NCI-H1694 (cell line): Measurements from ENCODE around the gene ABCC9.
"Not testable (repeated sequence)": the region's sequence is repeated elsewhere in the genome, so short reads cannot be mapped to it uniquely, and the experiment has no call there.

Experiments used
- DNase-seq: peaks from one replicate; lab custom pipeline; 2025; lab: John Stamatoyannopoulos, UW

Gene ABCC9

DNA sequence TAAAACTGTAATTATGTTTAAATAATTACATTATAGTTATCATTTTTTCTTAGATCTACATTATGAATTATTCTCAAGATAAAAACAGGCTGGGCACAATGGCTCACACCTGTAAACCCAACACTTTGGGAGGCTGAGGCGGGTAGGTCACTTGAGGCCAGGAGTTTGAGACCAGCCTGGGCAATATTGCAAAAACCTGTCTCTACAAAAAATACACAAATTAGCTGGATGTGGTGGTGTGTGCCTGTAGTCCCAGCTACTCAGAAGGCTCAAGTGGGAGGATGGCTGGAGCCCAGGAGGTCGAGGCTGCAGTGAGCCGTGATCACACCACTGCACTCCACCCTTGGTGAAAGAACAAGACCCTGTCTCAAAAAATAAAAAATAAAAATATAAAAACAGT lies 126.4 kb downstream of the ABCC9 start:
- no peak for DNase-seq

DNA sequence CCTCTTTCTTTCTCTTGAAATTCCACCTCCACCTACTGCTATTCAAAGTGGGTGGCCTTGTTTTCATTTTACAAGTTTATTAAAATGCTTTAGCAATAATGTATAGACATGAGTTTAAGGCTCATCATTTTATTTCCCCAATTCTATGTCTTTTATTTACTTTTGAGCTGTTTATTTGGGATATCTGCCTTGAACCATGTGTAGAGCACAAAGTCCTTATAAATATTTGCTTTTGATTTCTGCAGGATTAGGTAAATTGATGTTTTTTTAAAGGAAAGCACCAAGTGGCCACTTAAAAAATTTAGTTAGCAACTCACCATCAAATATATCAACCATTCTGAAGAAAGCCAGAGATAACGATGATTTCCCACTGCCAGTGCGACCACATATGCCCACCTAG lies 126.9 kb downstream of the ABCC9 start:
- no peak for DNase-seq

DNA sequence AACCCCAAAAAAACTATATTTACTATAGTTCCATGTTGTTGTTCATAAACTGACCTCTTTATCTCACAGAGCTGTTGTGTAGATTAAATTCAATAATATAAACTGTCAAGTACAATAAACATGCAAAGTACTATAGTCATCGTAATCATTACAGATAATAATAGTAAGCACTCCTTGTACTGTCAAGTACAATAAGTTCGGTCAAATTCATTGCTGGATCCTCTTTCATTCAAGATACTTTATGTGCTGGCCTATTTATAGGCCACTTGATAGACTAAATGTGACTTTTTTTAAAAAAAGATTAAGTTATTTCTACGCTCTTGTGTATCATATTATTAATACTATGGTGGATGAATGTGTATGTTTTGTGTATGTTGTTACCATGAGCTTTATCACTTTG lies 127.5 kb downstream of the ABCC9 start:
- DNase-seq, result no peak

DNA sequence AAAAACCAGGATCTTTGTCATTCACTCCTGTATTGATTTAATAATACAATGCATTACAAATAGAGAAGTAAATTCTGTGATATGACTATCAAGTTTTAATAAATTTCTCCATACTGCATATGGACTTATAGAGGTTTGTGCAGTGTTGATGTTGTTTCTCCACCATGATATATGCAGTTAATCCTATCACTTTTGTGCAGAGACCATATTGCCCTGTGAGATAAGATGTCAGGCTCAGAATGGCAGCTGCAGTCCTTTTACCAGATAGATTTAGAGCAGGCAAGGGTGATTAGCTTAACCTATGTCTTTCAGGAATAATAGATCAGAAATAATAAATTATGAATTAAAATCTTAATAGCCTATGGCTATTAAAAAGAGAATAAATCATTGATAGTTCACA lies 128.1 kb downstream of the ABCC9 start:
- no peak for DNase-seq

DNA sequence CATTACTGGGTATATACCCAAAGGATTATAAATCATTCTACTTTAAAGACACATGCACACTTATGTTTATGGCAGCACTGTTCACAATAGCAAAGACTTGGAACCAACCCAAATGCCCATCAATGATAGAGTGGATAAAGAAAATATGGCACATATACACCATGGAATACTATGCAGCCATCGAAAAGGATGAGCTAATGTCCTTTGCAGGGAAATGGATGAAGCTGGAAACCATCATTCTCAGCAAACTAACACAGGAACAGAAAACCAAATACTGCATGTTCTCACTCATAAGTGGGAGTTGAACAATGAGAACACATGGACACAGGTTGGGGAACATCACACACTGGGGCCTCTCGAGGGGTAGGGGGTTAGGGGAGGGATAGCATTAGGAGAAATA lies 128.9 kb downstream of the ABCC9 start:
- DNase-seq, result not testable (repeated sequence)

DNA sequence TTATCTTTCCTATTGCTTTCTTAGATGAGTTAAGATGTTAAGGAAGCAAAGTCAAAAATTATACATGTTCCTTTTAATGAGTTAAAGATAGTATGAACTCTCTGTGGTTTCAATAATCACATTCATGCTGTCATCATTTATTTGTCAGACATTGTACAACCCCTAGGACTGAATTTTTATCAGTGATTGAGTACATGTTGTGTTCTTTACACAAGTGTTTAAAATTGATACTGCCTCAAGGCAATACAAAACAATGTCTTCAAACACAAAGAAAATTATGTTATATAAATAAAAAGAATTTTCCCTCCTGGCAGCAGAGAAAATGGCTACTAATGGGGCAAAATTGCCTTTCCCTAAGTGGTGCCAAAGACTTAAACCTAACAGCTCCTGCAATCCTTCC lies 132.1 kb downstream of the ABCC9 start:
- no peak for DNase-seq

DNA sequence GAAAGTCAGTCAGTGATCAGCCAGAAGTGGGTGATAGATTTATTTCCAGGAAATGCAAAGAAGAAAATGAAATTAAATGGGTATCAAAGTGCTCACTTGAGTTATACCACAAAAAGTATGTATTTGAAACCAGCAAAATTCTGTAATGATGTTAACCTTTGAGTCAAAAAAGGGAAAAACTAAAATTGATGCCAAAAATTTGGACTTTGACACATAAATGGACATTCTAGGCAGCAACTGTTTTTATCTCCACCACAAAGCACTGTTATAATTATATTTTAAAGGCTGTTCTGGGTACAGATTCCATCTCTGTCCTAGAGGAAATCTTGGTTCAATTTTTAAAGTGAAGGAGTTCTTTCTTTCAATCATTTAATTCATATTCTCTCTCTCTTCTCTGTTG lies 135.0 kb downstream of the ABCC9 start:
- DNase-seq, result no peak

DNA sequence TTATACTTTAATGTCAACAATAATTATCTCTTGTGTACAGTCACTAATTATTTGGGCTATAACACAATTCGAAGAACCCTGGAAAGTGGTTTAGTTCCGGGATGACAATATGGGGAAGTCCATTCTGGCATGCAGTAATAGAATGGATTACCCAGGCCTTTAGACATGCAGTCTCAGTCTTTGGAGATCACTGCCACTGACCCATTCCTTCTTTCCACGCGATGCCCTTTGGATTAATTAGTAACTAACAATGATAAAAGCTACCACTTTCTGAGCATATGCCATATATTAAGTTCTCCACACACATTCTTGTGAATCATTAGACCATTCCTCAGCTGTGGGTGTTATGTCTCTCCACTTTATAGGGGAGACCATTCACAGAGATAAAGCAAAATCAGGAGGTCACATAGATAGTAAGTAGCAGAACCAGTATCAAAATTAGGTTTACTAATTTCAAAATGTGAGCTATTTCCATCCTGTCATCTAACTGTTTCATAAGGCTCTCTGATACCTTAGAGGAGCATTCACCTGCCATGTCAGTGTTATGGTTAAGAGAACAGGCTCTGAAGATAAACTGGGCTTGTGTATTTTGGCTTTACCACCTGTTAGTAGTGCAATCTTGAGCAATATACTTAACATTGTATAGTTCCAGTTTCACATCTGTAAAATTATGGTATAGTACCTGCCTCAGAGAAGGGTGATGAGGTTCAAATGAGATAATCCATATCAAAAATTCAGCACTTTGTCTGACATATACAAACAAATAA lies 139.5 kb downstream of the ABCC9 start:
- no peak for DNase-seq

DNA sequence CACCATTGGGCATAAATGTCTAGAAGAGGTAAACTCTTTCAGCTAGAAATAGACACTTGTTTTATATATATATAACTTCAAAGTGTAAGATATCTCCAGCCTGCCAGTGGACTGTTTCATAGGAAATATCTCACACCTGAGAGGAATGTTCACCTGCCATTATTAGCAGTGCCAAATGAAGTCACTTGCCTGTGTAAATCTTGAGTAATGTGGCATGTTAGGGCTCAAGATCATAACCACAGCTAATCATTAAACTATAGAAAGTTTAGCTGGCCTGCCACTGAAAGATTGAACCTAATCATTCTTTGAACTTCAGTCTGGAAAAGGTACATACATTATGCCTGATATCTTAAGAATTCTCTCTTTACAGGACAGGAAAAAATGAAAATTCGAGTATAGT lies 141.2 kb downstream of the ABCC9 start:
- no peak for DNase-seq

DNA sequence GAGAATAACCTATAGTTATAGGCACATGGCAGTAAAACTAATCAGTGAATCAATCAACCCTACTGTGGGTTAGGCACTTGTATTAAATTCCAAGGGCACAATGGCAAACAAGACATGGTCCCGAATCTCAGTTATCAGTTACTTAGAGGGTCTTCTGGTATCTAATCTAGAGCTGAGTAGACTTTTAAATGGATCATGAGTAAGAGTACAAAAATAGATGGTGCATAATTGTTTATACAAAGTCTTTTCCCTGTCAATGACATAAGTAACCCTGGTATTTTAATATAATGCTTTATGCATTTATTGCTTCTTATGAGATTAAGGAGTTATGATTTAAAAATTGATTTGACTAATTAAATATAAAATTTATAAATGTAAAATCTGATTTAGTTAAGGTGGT lies 143.7 kb downstream of the ABCC9 start:
- no peak for DNase-seq

DNA sequence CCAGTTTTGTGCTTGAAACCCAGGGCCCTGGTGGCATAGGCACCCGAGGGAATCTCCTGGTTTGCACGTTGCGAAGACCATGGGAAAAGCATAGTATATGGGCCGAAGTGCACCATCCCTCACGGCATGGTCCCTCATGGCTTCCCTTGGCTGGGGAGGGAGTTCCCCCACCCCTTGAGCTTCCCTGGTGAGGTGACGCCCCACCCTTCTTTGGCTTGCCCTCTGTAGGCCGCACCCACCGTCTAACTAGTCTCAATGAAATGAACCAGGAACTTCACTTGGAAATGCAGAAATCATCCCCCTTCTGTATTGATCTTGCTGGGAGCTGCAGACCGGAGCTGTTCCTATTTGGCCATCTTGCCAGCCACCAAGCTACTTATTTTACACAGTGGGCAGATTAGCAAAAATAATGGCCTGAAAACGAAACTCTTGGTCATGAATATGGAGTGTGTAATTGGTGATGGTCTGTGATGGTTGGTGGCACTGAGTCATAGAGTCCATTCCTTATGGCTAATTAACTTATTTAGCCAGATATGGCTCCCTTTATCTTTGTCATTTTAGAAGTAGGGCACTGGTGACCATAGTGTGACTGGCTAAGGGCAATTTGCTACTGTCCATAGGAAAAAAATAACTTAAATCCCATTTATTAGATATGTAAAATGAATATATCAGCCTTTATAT lies 145.4 kb downstream of the ABCC9 start:
- no peak for DNase-seq

DNA sequence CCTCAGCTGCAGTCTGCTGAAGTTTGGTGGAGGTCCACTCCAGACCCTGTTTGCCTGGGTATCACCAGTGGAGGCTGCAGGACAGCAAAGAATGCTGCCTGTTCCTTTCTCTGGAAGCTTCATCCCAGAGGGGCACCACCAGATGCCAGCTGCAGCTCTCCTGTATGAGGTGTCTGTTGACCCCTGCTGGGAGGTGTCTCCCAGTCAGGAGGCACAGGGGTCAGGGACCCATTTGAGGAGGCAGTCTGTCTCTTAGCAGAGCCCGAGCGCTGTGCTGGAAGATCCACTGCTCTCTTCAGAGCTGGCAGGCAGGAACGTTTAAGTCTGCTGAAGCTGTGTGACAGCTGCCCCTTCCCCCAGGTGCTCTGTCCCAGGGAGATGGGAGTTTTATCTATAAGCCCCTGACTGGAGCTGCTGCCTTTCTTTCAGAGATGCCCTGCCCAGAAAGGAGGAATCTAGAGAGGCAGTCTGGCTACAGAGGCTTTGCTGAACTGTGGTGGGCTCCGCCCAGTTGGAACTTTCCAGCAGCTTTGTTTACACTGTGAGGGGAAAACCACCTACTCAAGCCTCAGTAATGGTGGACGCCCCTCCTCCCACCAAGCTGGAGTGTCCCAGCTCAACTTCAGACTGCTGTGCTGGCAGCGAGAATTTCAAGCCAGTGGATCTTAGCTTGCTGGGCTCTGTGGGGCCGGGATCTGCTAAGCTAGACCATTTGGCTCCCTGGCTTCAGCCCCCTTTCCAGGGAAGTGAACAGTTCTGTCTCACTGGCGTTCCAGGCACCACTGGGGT lies 146.2 kb downstream of the ABCC9 start:
- not testable (repeated sequence) for DNase-seq

DNA sequence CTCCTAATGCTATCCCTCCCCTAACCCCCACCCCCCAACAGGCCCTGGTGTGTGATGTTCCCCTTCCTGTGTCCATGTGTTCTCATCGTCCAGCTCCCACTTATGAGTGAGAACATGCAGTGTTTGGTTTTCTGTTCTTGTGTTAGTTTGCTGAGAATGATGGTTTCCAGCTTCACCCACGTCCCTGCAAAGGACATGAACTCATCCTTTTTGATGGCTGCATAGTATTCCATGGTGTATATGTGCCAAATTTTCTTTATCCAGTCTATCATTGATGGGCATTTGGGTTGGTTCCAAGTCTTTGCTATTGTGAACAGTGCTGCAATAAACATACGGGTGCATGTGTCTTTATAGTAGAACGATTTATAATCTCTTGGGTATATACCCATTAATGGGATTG lies 151.5 kb downstream of the ABCC9 start:
- not testable (repeated sequence) for DNase-seq

DNA sequence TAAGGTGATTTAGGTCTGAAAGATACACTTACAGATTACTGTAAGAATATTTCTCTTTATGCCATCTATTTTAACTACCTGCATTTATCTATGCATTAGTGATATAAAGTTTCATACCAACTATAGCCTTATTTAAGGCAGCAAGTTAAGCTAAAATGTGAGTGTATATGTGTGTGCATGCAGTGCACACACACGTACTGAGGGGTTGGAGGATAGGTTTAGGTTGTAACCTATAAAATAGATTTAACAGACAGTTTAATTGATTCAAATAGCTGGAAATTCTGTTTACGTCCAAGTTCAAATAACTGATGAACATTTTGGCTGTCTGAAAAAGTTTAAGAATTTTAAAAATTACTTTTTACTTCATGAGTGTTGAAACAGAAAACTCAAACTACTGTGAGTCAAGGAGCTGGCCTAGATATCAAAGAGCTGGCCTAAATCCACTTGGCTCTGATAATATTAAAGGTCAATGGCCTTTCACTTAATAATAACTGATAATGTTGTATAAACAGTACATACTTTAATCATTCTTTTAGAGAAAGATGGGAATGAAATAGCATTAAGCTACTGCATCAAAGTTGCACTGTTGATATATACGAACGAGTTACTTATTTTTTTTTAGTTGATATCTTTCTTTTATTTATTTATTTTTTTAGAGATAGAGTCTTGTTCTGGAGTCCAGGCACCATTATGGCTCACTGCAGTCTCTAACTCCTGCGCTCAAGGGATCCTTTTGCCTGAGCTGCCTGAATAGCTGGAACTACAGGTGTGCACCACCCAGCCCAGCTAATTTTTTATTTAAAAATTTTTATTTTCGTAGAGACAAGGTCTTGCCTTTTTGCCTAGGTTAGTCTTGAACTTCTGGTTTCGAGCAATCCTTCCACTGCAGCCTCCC lies 152.9 kb downstream of the ABCC9 start:
- DNase-seq, result no peak

DNA sequence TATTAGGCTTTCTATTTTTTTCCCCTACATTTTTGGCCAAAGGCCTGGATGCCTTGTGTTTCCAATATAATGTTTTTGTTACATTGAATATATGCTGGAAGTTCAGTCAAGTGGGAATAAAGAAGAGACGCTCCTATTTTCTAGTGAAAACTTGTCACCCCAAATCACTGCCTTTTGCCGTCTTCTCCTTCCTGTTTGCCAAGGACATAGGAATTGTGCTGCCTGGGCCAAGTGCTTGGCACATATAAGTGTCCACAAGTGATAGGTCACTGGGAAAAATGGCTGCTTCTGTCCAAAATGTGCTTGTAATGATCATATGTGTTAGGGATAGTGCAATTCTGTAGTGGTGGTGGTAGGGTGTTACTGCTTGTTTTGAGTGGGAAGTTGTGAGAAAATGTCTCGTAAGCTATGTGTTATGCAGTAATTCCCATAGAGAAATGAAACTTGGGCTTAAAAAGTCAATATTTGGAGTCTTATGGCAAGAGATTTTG lies 155.1 kb downstream of the ABCC9 start:
- no peak for DNase-seq

DNA sequence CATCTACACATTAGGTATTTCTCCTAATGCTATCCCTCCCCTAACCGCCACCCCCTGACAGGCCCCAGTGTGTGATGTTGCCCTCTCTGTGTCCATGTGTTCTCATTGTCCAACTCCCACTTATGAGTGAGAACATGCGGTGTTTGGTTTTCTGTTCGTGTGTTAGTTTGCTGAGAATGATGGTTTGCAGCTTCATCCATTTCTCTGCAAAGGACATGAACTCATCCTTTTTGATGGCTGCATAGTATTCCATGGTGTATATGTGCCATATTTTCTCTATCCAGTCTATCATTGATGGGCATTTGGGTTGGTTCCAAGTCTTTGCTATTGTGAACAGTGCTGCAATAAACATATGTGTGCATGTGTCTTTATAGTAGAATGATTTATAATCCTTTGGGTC lies 158.5 kb downstream of the ABCC9 start:
- not testable (repeated sequence) for DNase-seq

DNA sequence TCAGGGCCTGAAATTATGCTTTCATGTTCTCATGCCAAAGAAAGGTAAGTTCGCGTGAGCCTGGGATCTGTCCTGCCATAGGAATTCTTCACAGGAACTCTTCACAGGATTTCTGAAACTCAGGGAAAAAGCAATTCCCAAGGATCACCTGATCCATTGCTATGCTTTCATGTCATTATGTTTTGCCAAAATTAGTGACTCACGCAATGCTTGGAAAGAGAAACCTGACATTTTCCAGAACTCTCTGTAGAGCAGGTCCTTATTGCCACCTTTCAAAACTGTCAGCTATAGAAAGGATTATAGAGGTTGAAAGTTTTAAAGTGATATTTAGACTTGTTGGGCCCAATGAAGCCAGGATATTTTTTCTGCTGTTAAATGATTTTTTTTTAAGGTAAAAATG lies 160.4 kb downstream of the ABCC9 start:
- DNase-seq, result no peak

DNA sequence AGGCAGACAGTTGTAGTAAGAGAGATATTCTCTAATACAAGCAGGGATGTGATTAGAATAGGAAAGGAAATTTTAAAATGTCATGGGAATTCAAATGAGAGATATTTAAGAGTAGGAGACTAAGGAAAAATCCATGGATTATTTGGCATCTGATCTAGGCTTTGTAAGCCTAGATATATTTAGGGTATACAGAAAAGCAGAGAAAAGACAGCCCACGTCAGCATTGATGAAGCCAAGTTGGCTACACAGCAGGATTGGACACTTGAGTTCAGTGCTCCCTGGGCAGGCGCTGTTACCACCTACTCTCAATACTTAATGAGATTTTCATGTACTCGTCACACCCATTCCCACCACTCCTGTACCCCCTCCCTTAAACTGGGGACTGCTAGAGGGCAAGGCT lies 165.1 kb downstream of the ABCC9 start:
- no peak for DNase-seq

DNA sequence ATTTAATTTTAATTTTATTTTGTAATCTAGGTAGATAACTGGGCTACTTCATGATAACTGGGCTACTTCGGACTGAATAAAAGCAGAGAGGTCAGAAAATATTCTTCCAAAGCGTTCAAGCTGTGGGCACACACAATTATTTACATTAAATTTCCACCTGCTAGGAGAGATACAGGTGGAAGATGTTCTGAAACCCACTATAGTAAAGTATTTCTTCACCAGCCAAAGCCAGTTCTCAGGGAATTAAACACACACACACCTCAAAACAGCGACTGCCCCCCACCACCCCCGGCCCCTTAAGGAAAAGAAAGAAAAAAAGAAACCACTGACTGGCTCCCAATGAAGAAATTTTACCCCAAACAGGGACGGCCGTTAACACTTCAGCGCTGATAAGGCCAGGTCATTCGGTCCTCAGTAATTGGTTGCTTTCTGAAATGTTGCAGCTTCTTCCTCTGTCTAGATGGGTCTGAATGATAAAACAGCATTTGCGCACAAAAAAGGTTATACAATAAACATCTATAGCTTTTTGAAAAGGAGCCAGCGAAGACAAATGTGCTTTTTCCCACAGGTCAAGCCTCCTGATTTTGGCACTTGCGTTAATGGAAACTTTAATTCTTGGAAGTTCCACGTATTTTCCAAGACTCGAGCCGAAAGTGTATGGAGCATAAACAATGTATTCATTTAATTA lies 165.9 kb downstream of the ABCC9 start:
- no peak for DNase-seq

DNA sequence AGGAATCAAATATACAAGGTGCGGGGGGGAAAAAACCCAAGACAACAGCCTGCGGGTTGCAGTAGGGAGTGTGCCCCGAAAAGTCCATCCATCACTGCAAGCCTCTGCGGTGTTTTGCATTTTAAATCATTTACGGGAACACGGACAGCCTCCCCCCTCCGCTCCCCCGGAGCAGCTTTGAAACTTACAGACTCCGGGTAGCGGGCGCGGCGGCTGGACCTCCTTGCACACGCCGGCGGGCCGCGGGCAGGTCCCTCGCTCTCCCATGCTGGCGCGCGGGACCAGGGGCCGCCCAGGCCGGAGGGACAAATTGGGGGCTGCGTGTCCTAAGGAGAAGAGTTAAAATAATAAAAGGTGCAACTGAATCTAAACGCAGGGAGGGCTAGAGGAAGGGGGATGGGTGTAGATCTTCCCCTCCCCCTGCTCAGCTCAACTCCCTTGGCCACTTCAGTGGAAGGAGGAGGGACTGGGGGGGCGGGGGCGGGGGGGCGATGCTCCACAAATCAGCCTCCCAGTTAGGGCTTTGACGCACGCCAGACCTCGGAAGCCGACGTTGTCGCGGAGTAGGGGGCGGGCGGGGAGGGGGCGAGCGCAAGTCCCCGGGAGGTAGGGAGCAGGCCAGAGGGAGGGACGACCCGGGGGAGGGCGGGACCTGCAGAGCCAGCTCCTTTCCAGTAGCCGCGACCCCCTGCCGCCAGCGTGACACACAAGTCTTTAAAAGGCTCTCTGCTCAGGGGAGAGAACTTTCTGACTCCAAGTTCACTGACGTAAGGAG lies 166.7 kb downstream of the ABCC9 start, which contains the start of gene KCNJ8:
KCNJ8 (minus strand) TSS at position 349 of the 775 bp plus-strand sequence. CDS start 1,090 bp downstream, outside the sequence.
- no peak for DNase-seq
